HepG2 (cell line): ENCODE results near the gene ACOX3. TPM values are rescaled to one million over a fixed set of nuclear protein-coding genes. Genes with fewer than 3 reads are reported as not detected.
A peak's percentile ranks its signal among the peaks of the same experiment; 100 is the strongest.

Experiments used
- ATAC-seq: fragments of 200-7000 bp; cut with Tn5 transposase; 3 replicates; pipeline ENCODE4 v1.9.1; 2020; ENCODE audit warnings: mild to moderate bottlenecking, moderate library complexity
- BruUV-seq: library from RNA; stranded (reverse); fragments of 400-500 nt; replicated peaks from 2 replicates; lab custom pipeline; 2021; lab: Mats Ljungman, UMichigan
- CTCF ChIA-PET: fragments of 300-600 bp; formaldehyde crosslinking; extraction: SDS; loops from one replicate; lab custom pipeline; 2021; ENCODE audit warnings: low total read pairs, inconsistent platforms, low intra/inter-chr PET ratio; lab: Yijun Ruan, JAX
- POLR2A ChIA-PET: fragments of 350-600 bp; sonication (Branson Sonifier 250); formaldehyde crosslinking; loops from one replicate; lab custom pipeline; 2020; ENCODE audit warnings: antibody characterized with exemption, inconsistent platforms; lab: Yijun Ruan, JAX
- DNase-seq: peaks from one replicate; pipeline ENCODE4 v3.0.0-alpha.2; 2015; ENCODE audit warnings: low spot score
- FAIRE-seq: peaks from 3 replicates; lab custom pipeline; 2011; peaks lifted over from hg19 to GRCh38; lab: Jason Lieb, UNC
- H2AFZ ChIP-seq: one replicate; pipeline ENCODE4 v1.6.1; 2011; ENCODE audit warnings: low read length, inconsistent platforms
- H3K27ac ChIP-seq: fragments of 300-600 bp; 3 replicates; pipeline ENCODE4 v1.8.0; 2011; ENCODE audit warnings: mixed run types, mild to moderate bottlenecking, mixed read lengths, low read length, inconsistent platforms; ENCODE audit not compliant: insufficient read depth; ENCODE audit errors: extremely low read length
- H3K27me3 ChIP-seq, 2 experiments: fragments of 200-600 bp in 1 of 2; 2 replicates in 1 of 2; 3 replicates in 1 of 2; pipeline versions ENCODE4 v1.6.0 to v1.8.0; 2011; ENCODE audit warnings: low read length in 2 of 2, mild to moderate bottlenecking in 2 of 2, moderate library complexity in 2 of 2, inconsistent platforms in 1 of 2; ENCODE audit not compliant: insufficient read depth in 2 of 2, control insufficient read depth in 1 of 2
- H3K36me3 ChIP-seq, 2 experiments: fragments of 200-600 bp in 1 of 2; replicated peaks in 1 of 2; 2 replicates in 1 of 2; 3 replicates in 1 of 2; pipeline versions ENCODE4 v1.5.1 to v1.8.0; 2011; ENCODE audit warnings: low read length in 2 of 2, inconsistent platforms in 1 of 2; ENCODE audit not compliant: insufficient read depth in 2 of 2, control insufficient read depth in 1 of 2
- H3K4me1 ChIP-seq: 2 replicates; pipeline ENCODE4 v1.5.1; 2012; ENCODE audit warnings: low read length, inconsistent platforms; ENCODE audit not compliant: insufficient read depth
- H3K4me2 ChIP-seq: 2 replicates; pipeline ENCODE4 v1.6.0; 2011; ENCODE audit warnings: low read depth, low read length, inconsistent platforms
- H3K4me3 ChIP-seq, 3 experiments: fragments of 200-600 bp in 1 of 3; sonication (generic), shearing (Covaris generic) in 1 of 3; replicated peaks in 1 of 3; 2 replicates each; pipeline ENCODE4 v1.5.1; 2011 to 2016; ENCODE audit warnings: low read length in 3 of 3, inconsistent platforms in 2 of 3, low read depth in 2 of 3, mild to moderate bottlenecking in 2 of 3, control low read depth in 1 of 3, mixed read lengths in 1 of 3; ENCODE audit not compliant: insufficient read depth in 1 of 3
- H3K79me2 ChIP-seq: one replicate; pipeline ENCODE4 v1.6.1; 2011; ENCODE audit warnings: low read length, inconsistent platforms; ENCODE audit not compliant: insufficient read depth
- H3K9ac ChIP-seq: 2 replicates; pipeline ENCODE4 v1.6.0; 2011; ENCODE audit warnings: mild to moderate bottlenecking, low read depth, low read length, inconsistent platforms; ENCODE audit not compliant: insufficient read depth
- H3K9me3 ChIP-seq: 2 replicates; pipeline ENCODE4 v1.5.1; 2012; ENCODE audit warnings: mild to moderate bottlenecking, low read length
- H4K20me1 ChIP-seq: 2 replicates; pipeline ENCODE4 v1.6.0; 2011; ENCODE audit warnings: inconsistent platforms, mild to moderate bottlenecking, low read length, moderate library complexity; ENCODE audit not compliant: insufficient read depth
- CENPT ChIP-seq: sonication (generic); formaldehyde crosslinking; IDR thresholded peaks from 2 replicates; pipeline ENCODE4 v1.8.0; 2022; ENCODE audit warnings: low read depth, mild to moderate bottlenecking, moderate library complexity, missing genetic modification reagents
- DMAP1 ChIP-seq: IDR thresholded peaks from 2 replicates; pipeline ENCODE4 v1.6.1; 2016
- EZH2 ChIP-seq: conservative IDR thresholded peaks from 2 replicates; pipeline ENCODE4 v1.6.1; 2012; ENCODE audit warnings: mild to moderate bottlenecking, low read depth, low read length, moderate library complexity
- PATZ1 ChIP-seq: sonication (generic); formaldehyde crosslinking; IDR thresholded peaks from 2 replicates; pipeline ENCODE4 v1.4.0; 2020; ENCODE audit warnings: missing genetic modification reagents
- POGZ ChIP-seq: sonication (generic); formaldehyde crosslinking; IDR thresholded peaks from 2 replicates; pipeline ENCODE4 v1.4.0; 2020; ENCODE audit warnings: mild to moderate bottlenecking, missing genetic modification reagents
- SALL1 ChIP-seq: sonication (generic); formaldehyde crosslinking; IDR thresholded peaks from 2 replicates; pipeline ENCODE4 v1.8.0; 2022; ENCODE audit warnings: mild to moderate bottlenecking, missing genetic modification reagents
- SATB2 ChIP-seq: sonication (generic); formaldehyde crosslinking; IDR thresholded peaks from 2 replicates; pipeline ENCODE4 v1.5.0; 2020; ENCODE audit warnings: missing genetic modification reagents
- SP5 ChIP-seq: IDR thresholded peaks from 2 replicates; pipeline ENCODE4 v1.6.1; 2016; ENCODE audit warnings: low read depth, borderline replicate concordance
- SSRP1 ChIP-seq: IDR thresholded peaks from 2 replicates; pipeline ENCODE4 v1.6.1; 2016; ENCODE audit warnings: control low read depth
- YEATS2 ChIP-seq: sonication (generic); formaldehyde crosslinking; IDR thresholded peaks from 2 replicates; pipeline ENCODE4 v1.4.0; 2020; ENCODE audit warnings: missing genetic modification reagents, borderline replicate concordance
- ZBTB7A ChIP-seq: sonication (generic); formaldehyde crosslinking; IDR thresholded peaks from 2 replicates; pipeline ENCODE4 v1.8.0; 2022; ENCODE audit warnings: mild to moderate bottlenecking, missing genetic modification reagents
- ZKSCAN5 ChIP-seq: sonication (generic); formaldehyde crosslinking; IDR thresholded peaks from 2 replicates; pipeline ENCODE4 v1.5.1; 2020; ENCODE audit warnings: mild to moderate bottlenecking, missing genetic modification reagents
- ZNF253 ChIP-seq: sonication (generic); formaldehyde crosslinking; IDR thresholded peaks from 2 replicates; pipeline ENCODE4 v1.8.0; 2022; ENCODE audit warnings: mild to moderate bottlenecking, missing genetic modification reagents, borderline replicate concordance
- ZNF350 ChIP-seq: sonication (generic); formaldehyde crosslinking; IDR thresholded peaks from 2 replicates; pipeline ENCODE4 v1.4.0; 2020; ENCODE audit warnings: mild to moderate bottlenecking, low read depth, missing genetic modification reagents, borderline replicate concordance
- ZNF496 ChIP-seq: sonication (generic); formaldehyde crosslinking; IDR thresholded peaks from 2 replicates; pipeline ENCODE4 v1.8.1; 2023; ENCODE audit warnings: mild to moderate bottlenecking, moderate library complexity, missing genetic modification reagents; ENCODE audit not compliant: insufficient replicate concordance
- ZSCAN9 ChIP-seq: IDR thresholded peaks from 2 replicates; pipeline ENCODE4 v1.6.1; 2016; ENCODE audit warnings: borderline replicate concordance
- WGBS: methylation state at CpG from one replicate; pipeline ENCODE4 v1.1.6; 2017; ENCODE audit warnings: low lambda C conversion rate; 5-methylcytosine and 5-hydroxymethylcytosine counted together
- in situ Hi-C: cut with HindIII; loops from 2 replicates; pipeline ENCODE4 v1.10.0; 2017; ENCODE audit warnings: low pct_unique_long_range_greater_than_20kb; ENCODE audit not compliant: extremely low pct_ligation_motif_present
- intact Hi-C: fragments of 100-400 bp; cut with micrococcal nuclease; formaldehyde crosslinking; loops from one replicate; pipeline ENCODE4 v1.10.0; 2022; ENCODE audit not compliant: unreplicated experiment
- polyA plus RNA-seq, 8 experiments: library from polyadenylated mRNA; depleted of rRNA in 3 of 8; stranded (reverse) in 7 of 8; unstranded in 1 of 8; fragments of >200 nt; fragmentation: Illumina TruSeq in 4 of 8; extraction: Trizol in 4 of 8; gene quantifications; 2 replicates each; pipeline versions ENCODE4 v1.2.1 to v1.2.3, GENCODE V29; 2011 to 2016; ENCODE audit warnings: low read depth in 4 of 8, missing spikeins in 1 of 8, mixed read lengths in 1 of 8; ENCODE audit not compliant: insufficient read depth in 1 of 8
- total RNA-seq, 5 experiments: library from RNA; depleted of rRNA; stranded (reverse); fragments of >200 nt; fragmentation: Illumina TruSeq; extraction: Trizol; gene quantifications; 2 replicates each; pipeline ENCODE4 v1.2.3, GENCODE V29; 2016; ENCODE audit warnings: low read depth in 1 of 5
- TF ChIP-seq, protein P1 (sequence below): IDR thresholded peaks from 2 replicates; pipeline ENCODE4 v1.6.1; 2018; ENCODE audit warnings: missing genetic modification reagents
- TF ChIP-seq, protein P2 (sequence below): sonication (generic); formaldehyde crosslinking; IDR thresholded peaks from 2 replicates; pipeline ENCODE4 v1.5.1; 2020; ENCODE audit warnings: mild to moderate bottlenecking, moderate library complexity, missing genetic modification reagents

ACOX3 gene
- total and polyA plus RNA-seq, 2 of the 13 experiments (the other 11 are each of a cell fraction or from before 2014, with no cell fraction given) = 4.2 to 17.8 TPM

GRCh38 chr4:8381814-8382581, 58.5 kb downstream of the ACOX3 start (continued):
- TF ChIP-seq PATZ1 = 0 out of 2 replicates have a peak, but pooled peaks have one; percentile 28
- TF ChIP-seq, all 625 proteins: peak for 7

DNA sequence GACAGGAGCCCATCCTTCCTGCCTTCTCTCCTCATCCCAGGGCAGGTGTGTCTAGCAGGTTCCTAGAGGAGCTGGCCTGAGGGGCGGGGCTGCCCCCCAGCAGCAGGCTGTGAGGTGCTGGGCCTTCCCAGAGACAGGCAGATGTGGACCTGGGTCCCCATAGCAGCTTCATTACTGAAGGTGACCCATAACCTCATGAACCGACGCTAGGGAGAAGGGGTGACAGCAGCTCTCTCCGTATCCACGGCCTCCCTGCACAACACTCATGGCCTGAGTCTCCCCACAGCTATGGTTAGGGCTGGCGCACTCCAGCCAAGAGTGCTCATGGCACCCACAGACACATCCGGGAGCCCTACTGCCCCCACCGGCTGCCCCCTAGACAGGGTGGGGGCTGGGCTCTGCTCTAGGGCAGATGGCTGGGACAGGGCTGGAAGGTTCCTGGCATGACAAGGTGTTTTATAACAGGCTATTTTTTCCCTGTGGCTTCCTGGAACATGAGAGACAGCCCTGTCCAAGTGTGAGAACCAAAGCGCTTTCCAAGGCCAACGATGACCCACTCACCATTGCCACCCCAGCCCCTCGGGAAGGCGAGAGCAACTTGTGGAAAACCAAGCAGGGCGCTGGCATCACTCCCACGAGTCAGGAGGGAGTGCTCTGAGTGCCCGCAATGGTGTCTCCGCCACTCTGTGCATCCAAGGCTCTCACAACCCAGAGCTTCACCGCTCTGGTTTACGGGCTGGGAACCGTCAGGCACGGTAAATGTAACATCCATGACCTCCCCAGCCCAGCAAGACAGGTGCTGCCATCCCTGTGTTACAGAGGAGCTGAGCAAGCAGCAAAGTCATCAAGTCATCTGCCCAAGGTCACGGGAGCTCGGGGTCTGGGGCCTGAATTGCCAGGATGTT, 59.8 kb downstream of the ACOX3 start:
- DNase-seq (no peak), FAIRE-seq (no peak), ATAC-seq (no peak)
- intact Hi-C loops = no loop called here
- BruUV-seq = no TSS peak
- Histone ChIP-seq H4K20me1 (no peaks in the 10 kb centered on the region), H3K4me2 (no peak overlapping the region), H3K4me1 (peaks cover 15% of the 10 kb centered on the region), H3K9me3 (no peaks in the 10 kb centered on the region), H3K79me2 (no peaks in the 10 kb centered on the region), H3K27ac (no peak overlapping the region), H3K4me3 (no peak overlapping the region), H3K9ac (no peak overlapping the region), H2AFZ (no peak overlapping the region), H3K36me3 (no peaks in the 10 kb centered on the region), H3K27me3 (no peaks in the 10 kb centered on the region)
- POLR2A ChIA-PET = no interaction called here
- in situ Hi-C loops = no loop called here
- WGBS = 97% methylated on average over 13 of the region's 22 CpGs
- CTCF ChIA-PET = no interaction called here
- TF ChIP-seq ZNF350 (CRISPR knock-in tag) (no peak), SALL1 (no peak), POGZ (CRISPR knock-in tag) (no peak), YEATS2 (CRISPR knock-in tag) (no peak), EZH2 (no peak), SSRP1 (CRISPR knock-in tag) (no peak), ZBTB7A (CRISPR knock-in tag) (no peak), SP5 (no peak), ZNF496 (CRISPR knock-in tag) (no peak), ZKSCAN5 (no peak), ZSCAN9 (CRISPR knock-in tag) (no peak), ZNF253 (CRISPR knock-in tag) (no peak), CENPT (CRISPR knock-in tag) (no peak), SATB2 (CRISPR knock-in tag) (no peak), DMAP1 (CRISPR knock-in tag) (no peak)
- TF ChIP-seq, protein P1, sequence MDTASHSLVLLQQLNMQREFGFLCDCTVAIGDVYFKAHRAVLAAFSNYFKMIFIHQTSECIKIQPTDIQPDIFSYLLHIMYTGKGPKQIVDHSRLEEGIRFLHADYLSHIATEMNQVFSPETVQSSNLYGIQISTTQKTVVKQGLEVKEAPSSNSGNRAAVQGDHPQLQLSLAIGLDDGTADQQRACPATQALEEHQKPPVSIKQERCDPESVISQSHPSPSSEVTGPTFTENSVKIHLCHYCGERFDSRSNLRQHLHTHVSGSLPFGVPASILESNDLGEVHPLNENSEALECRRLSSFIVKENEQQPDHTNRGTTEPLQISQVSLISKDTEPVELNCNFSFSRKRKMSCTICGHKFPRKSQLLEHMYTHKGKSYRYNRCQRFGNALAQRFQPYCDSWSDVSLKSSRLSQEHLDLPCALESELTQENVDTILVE (CRISPR knock-in tag) = no peak
- TF ChIP-seq, protein P2, sequence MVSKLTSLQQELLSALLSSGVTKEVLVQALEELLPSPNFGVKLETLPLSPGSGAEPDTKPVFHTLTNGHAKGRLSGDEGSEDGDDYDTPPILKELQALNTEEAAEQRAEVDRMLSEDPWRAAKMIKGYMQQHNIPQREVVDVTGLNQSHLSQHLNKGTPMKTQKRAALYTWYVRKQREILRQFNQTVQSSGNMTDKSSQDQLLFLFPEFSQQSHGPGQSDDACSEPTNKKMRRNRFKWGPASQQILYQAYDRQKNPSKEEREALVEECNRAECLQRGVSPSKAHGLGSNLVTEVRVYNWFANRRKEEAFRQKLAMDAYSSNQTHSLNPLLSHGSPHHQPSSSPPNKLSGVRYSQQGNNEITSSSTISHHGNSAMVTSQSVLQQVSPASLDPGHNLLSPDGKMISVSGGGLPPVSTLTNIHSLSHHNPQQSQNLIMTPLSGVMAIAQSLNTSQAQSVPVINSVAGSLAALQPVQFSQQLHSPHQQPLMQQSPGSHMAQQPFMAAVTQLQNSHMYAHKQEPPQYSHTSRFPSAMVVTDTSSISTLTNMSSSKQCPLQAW (CRISPR knock-in tag) = no peak
